OCI-LY7 (cell line): Measurements from ENCODE around the gene PIGM.

Source experiments
- EZH2phosphoT487 ChIP-seq: fragments of 200-600 bp; sonication (generic); IDR thresholded peaks from 2 replicates; pipeline ENCODE4 v1.6.1; 2018; ENCODE audit warnings: low read depth, borderline replicate concordance, mild to moderate bottlenecking, mixed run types, antibody characterized with exemption, low read length, moderate library complexity, mixed read lengths
- TF ChIP-seq, protein P1 (sequence below): fragments of 200-600 bp; sonication (generic); conservative IDR thresholded peaks from 2 replicates; pipeline ENCODE4 v1.5.1; 2014; ENCODE audit warnings: mild to moderate bottlenecking, antibody characterized with exemption, low read length, moderate library complexity, mixed read lengths

DNA sequence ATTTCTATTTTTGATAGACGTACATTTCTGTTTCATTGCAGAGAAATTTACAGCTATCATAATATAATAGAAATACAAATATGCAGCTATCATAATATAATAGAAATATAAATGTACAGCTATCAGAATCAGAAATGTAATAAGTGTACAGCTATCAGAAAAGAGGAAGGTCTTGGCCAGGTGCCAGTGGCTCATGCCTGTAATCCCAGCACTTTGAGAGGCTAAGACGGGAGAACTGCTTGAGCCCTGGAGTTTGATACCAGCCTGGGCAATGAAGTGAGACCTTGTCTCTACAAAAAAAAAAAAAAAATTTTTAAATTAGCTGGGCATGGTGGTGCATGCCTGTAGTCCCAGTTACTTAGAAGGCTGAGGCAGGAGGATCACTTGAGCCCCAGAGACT is 37.9 kb downstream of the PIGM start:
- TF ChIP-seq, protein P1, sequence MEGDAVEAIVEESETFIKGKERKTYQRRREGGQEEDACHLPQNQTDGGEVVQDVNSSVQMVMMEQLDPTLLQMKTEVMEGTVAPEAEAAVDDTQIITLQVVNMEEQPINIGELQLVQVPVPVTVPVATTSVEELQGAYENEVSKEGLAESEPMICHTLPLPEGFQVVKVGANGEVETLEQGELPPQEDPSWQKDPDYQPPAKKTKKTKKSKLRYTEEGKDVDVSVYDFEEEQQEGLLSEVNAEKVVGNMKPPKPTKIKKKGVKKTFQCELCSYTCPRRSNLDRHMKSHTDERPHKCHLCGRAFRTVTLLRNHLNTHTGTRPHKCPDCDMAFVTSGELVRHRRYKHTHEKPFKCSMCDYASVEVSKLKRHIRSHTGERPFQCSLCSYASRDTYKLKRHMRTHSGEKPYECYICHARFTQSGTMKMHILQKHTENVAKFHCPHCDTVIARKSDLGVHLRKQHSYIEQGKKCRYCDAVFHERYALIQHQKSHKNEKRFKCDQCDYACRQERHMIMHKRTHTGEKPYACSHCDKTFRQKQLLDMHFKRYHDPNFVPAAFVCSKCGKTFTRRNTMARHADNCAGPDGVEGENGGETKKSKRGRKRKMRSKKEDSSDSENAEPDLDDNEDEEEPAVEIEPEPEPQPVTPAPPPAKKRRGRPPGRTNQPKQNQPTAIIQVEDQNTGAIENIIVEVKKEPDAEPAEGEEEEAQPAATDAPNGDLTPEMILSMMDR: no peak
- no peak for TF ChIP-seq EZH2phosphoT487
